Hematopoietic multipotent progenitor cell (in vitro differentiated cells): Measurements from ENCODE around the gene ROBO2. TPM values are rescaled to one million over a fixed set of nuclear protein-coding genes. Genes with fewer than 3 reads are reported as not detected.

Experiments used
- DNase-seq, 3 donors: peaks; one replicate each; pipeline ENCODE4 v3.0.0-alpha.2; 2011 to 2015; ENCODE audit warnings: low read depth in 2 of 3, low spot score in 2 of 3
- total RNA-seq: library from RNA; depleted of rRNA; stranded (reverse); fragments of >200 nt; gene quantifications from one replicate; pipeline ENCODE4 v1.2.3, GENCODE V29; 2012

ROBO2 gene
- under 0.01 TPM for total RNA-seq

GRCh38 chr3:77039606-77040171 is at the start of gene ROBO2:
TSS of gene ROBO2 (plus strand) at chr3:77040099. CDS start at chr3:77040786, 687 bp downstream.
- peak in 1 of 3 donors; percentile 3 for DNase-seq

DNA sequence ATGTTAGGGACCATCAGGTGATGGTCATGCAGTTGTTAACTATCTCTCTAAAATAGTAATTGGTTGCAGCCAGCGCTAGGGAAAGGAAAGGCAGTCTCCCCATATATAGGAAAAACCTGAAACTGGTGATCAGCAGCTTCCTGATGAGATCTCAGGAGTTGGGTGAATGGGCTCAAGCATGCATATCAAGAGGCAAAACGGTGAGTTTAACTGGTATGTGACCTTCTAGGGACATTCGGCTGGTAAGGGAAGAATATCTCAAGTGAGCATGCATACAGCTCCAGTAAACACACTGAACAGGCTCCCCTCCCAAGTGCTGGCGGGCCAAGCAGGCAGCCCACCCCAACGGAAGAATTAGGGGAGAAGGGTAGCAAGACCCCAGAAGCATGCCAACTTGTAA is 49.3 kb upstream of the ROBO2 start:
- DNase-seq: no peak

GRCh38 chr3:76991165-76991564 is 48.7 kb upstream of the ROBO2 start:
- DNase-seq: no peak

DNA sequence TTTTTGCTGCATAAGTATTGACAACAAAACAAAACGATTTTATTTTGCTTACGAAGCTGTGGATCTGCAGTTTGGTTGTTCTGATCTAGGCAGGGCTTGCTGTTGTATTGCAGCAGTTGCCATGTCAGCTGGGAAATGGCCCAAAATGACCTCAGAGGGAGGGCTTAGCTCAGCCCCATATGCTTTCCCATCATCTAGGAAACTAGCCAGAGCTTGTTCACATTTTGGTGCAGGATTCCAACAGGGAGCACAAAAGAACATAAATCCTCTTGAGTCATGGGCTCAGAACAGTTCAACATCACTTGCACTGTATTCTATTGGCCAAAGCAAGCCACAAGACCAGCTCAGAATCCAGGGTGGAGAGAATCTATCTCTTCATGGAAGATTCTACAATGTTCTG is 42.2 kb upstream of the ROBO2 start:
- no peak for DNase-seq

- no peak for DNase-seq
Observed at GRCh38 chr3:76998555-76998954, 41.3 kb upstream of the ROBO2 start.

DNA sequence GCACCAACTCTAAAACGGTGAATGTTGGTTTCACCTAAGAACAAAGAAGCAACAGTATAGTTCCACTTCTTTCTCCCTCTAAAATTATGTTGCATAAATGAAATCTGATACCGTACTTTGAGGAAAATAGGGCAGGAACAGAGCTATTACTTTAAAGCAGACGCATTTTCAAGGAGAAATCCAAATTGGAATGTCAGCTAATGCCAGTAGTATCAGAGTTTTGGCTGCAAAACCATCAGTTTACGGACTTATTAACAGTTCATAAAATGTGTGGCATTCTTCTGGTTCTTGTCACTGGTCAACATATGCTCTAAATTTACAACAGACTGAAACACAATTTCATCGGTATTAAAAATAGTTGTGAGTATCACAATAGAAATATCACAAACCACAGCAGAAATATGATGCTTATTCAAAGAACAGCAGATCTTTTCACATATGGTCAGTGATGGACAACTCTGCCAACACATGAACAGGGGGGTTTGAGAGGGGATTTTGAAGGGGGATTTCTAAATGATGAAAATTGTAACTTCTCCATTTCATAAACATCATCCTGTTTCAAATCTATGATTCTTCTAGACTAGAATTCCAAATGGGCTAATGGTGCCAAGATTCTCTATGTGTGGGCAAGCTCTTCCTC is 38.7 kb upstream of the ROBO2 start:
- DNase-seq: no peak

DNA sequence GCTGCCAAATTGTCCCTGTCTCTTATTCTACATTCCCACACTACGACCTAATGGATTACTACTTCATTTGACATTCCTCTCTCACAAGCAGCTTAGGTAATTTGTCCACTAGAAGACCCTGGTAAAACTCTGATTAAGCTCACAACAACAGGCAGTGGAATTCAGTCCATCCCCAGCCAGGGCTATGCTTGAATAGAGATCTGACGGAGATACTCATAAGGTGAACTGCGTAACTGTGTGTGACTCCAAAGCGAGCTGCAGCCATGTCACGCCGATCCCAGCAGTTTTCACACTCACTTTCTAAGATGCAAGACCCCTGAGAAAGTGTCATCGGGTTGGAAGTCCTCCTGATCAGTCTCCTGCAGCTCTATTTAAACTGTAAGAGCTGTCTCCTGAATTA is 25.7 kb upstream of the ROBO2 start:
- DNase-seq: no peak

DNA sequence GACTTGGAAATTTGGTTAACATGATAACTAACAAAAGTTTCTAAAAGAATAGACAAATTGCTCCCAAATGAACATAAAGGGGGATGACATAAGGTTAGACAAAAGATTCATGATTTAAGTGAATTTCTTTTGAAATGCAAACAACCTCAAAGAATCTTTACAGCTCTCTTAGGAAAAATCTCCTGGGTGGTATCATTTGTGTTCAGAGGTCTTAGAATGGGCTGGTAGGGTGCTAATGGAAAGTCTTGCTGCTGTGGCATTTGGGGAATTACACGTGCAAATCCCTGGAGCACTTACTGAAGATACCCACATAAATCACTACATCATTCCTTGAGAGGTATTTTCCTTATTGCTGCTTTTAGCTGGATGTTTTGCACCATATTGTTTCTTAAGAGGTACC is 14.4 kb upstream of the ROBO2 start:
- no peak for DNase-seq

GRCh38 chr3:77026904-77027634 is 12.8 kb upstream of the ROBO2 start:
- DNase-seq: no peak

DNA sequence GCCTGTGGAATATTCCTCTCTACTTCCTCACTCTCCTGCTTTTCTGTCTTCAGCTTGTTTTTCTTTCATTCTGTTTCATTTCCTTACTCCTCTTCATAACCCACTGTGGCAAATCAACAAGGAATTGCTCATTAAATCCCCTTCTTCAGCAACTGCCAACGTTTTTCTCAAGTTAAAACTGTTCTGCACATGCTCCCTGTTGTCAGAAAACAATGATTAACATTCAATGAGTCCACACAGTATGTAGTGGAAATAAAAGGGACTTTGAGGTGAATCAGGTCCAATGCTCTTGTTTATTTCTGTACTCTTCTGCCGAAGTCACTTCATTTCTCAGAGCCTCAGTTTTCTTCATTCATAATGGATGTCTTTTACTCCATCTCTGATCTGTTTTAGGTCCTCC is 11.9 kb upstream of the ROBO2 start:
- DNase-seq: no peak

GRCh38 chr3:77038468-77038929 is 1.4 kb upstream of the ROBO2 start:
- DNase-seq: peak in 2 of 3 donors; percentile 54 to 78

GRCh38 chr3:77038930-77039605 is 831 bp upstream of the ROBO2 start:
- DNase-seq: no peak

DNA sequence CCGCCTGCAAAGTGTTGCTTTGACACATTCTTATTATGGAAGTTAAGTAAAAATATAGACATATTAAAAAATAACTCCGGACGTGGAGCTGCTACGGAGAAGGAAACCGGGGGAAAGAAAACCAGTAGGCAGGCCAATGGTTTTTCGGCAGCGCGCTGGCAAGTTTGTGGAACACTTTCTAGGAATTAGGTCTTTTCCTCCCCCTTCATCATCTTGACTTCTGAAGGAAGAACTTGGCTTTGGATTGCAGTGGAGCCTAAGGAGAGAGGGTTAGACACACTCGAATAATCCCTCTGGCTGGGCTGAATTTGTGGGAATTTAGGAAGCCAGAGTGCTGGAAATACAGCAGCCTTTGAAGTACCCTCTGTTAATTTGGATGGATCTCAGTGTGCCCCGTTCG is 317 bp downstream of the ROBO2 start:
- DNase-seq: no peak

DNA sequence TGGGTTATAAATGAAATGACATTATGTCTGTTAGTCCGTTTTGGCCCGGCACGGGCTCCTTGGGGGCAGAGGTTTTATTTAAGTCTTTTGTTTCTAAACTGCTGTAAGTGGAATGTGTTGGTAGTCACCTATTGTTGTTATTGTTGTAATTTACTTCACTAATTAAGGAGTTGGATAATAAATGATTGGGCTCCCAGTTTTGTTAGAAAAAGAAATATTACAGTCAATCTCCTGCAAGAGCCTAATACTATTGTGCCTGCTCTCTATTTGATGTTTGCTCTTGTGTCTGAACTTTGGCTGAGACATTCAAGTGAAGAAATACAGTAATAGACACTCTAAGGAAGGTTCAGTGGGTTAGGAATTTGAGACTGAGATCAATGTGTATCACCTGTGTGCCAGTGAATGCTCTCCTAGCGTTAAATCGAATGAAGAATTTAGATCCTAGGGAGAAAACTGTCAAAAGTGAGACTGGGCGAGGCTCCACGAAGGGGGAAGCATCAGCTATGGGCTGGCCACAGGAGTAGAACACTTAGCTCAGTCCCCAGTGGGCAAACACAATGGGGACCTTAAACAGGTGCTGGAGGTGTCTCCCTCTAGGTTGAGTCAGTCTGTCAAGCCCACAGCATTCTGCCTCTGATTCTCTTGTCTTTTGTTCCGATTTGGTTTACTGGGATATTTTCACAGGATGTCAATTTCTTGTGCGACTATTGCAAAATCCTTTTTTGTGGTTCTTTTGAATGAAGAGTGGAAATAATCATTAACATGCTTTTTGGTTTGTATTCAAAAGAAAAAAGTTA is 1.2 kb downstream of the ROBO2 start:
- no peak for DNase-seq

DNA sequence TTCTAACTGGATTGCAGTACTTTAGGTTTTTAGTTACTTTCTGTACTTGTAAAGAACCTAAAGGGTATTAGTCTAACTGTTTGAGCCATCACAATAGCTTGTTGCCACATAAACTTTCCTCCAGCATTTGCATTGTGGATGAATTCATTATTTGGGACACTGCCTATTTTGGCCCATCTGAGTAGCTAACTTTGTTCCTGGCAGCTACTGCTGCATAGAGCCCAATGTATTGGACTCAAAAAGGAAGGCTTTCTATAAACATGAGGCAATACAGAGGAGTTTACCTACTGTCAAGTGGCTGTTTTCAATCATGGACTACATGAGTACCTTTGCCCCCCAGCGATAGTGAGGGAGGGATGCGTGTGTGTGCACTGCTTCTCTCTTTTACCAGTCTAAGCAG is 1.9 kb downstream of the ROBO2 start:
- DNase-seq: no peak

- DNase-seq: no peak
Observed at GRCh38 chr3:77042343-77042742, 2.4 kb downstream of the ROBO2 start.

DNA sequence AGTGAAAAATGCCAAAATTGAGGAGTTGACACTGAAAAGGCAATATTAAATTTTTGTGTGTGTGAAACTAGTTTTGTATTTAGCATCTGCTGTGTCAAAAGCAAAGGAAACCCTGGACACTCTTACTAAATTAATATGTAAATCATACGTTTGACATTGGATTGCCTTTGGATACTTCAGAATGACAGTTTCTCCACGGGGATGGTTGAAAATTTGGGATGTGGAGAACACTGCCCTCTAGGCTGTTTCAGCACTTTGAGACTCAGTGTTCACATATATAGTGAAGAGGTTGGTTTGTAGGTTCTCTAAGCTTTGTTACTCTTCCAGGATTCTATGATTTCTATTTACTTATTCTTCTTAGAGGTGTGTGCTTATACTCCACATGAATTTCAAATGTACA is 3.0 kb downstream of the ROBO2 start:
- no peak for DNase-seq

DNA sequence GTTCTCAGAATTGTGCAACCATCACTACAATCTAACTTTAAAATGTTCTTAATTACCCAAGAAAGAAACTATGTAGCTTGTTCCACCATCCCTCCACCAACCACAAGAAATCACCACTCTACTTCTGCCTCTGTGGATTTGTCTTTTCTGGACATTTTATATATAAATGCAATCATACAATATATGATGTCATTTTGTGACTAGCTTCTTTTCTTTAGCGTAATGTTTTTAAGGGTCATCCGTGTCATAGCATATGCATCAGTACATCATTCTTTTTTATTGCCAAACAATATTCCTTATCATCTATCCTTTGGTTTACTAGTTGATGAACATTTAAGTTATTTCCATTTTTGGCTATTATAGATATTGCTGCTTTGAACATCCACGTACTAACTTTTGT is 5.8 kb downstream of the ROBO2 start:
- no peak for DNase-seq

- DNase-seq: no peak
Observed at GRCh38 chr3:77048186-77048585, 8.3 kb downstream of the ROBO2 start.

DNA sequence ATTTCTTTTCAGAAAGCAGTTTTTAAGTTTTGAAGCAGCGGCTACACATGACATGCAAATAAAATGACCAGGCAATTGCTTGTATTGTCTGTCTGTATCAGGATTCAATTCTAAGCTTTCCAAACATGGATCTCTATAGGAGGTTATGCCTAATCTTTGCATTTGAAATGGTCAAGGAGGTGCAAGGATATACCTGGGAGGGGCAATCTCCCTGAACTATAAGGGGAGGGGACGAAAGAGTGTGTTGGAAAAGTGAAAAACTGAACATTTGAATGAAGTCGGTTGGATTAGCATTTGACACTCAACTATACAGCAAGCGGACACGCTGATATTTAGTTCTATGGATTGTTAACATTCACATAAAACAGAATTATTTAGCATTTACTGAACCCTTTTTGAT is 11.7 kb downstream of the ROBO2 start:
- no peak for DNase-seq

DNA sequence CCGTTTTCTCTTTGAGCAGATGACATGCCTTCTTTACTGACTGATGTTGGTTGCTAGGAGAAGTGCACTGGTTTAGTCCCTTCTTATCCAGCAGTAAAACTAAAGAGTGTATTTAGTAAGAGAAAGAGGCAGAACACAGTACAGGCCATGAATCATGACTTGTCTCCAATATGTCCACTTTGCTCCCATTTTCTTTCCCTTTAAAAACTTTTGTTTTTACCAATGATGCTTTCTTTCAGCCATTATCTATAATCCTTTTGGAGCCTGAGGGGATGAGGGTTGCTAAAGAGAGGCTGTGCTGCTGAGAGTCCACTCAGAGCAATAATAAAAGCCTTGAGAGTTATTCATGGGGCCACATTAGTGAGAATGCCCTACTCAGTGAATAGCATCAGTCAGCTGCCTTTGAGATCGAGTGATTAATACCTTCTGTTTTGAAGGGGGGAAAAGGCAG is 12.2 kb downstream of the ROBO2 start:
- DNase-seq: no peak
